Smooth muscle cell of bladder (primary cell): ENCODE results near the gene PLGLB1. TPM values are rescaled to one million over a fixed set of nuclear protein-coding genes. Genes with fewer than 3 reads are reported as not detected.

Experiments
- total RNA-seq: library from RNA; depleted of rRNA; stranded (reverse); fragments of >200 nt; gene quantifications from 2 replicates; pipeline ENCODE4 v1.2.3, GENCODE V29; 2014

The PLGLB1 gene
- total RNA-seq: 0.43 and 1.8 TPM in 2 replicates

GRCh38 chr2:87021744-87022143 lies at the start of gene PLGLB1:
PLGLB1 (minus strand) TSS chr2:87021844; CDS start chr2:87021783, 61 bp downstream.

Other genes starting within 250 kb of the PLGLB1 start
- not detected in 2 replicates for gene CD8A, start 230.9 kb downstream of the PLGLB1 start, total RNA-seq
- gene CD8B, start 160.0 kb downstream of the PLGLB1 start, total RNA-seq: not detected in 2 replicates
- gene RGPD1, start 79.7 kb downstream of the PLGLB1 start, total RNA-seq: 0.37 and 0.57 TPM in 2 replicates